WTC11 (cell line): ENCODE data around the gene RAB25. TPM values are rescaled to one million over a fixed set of nuclear protein-coding genes. Genes with fewer than 3 reads are reported as not detected.

ENCODE experiments used
- ATAC-seq: fragments of 200-7000 bp; cut with Tn5 transposase; 2 replicates; pipeline ENCODE4 v1.10.0; 2021; ENCODE audit warnings: mild to moderate bottlenecking, moderate library complexity
- CTCF ChIA-PET: fragments of 300-600 bp; sonication (Branson Sonifier 250); formaldehyde crosslinking; loops from one replicate; lab custom pipeline; 2021; ENCODE audit warnings: antibody characterized with exemption; lab: Charles Lee
- POLR2A ChIA-PET: fragments of 350-600 bp; sonication (Branson Sonifier 250); formaldehyde crosslinking; loops from one replicate; lab custom pipeline; 2021; ENCODE audit warnings: antibody characterized with exemption; lab: Charles Lee
- DNase-seq: peaks from one replicate; pipeline ENCODE4 v3.0.0; 2021; ENCODE audit warnings: low spot score
- H3K27ac Mint-ChIP-seq: 2 replicates; pipeline ENCODE4 v1.8.0; 2021; ENCODE audit warnings: mixed read lengths
- H3K27me3 Mint-ChIP-seq: 2 replicates; pipeline ENCODE4 v1.8.0; 2021; ENCODE audit warnings: low read depth, mild to moderate bottlenecking, moderate library complexity, mixed read lengths
- H3K36me3 Mint-ChIP-seq: 2 replicates; pipeline ENCODE4 v1.8.0; 2021; ENCODE audit warnings: mixed read lengths
- H3K4me1 Mint-ChIP-seq: 2 replicates; pipeline ENCODE4 v1.8.0; 2022; ENCODE audit warnings: mixed read lengths
- H3K4me3 Mint-ChIP-seq: 2 replicates; pipeline ENCODE4 v1.8.0; 2021; ENCODE audit warnings: mild to moderate bottlenecking, moderate library complexity, mixed read lengths
- H3K9me3 Mint-ChIP-seq: 2 replicates; pipeline ENCODE4 v1.8.0; 2021; ENCODE audit warnings: mixed read lengths
- AR ChIP-seq: fragments of 250-450 bp; sonication (Bioruptor Pico); IDR thresholded peaks from 2 replicates; pipeline ENCODE4 v1.9.0; 2021; ENCODE audit warnings: mild to moderate bottlenecking
- ATF2 ChIP-seq: sonication (generic); formaldehyde crosslinking; IDR thresholded peaks from 2 replicates; pipeline ENCODE4 v1.8.1; 2022; ENCODE audit warnings: low read depth, missing genetic modification reagents, borderline replicate concordance
- CDX4 ChIP-seq: fragments of 250-450 bp; sonication (Bioruptor Pico); IDR thresholded peaks from 2 replicates; pipeline ENCODE4 v1.9.0; 2021; ENCODE audit warnings: moderate library complexity, mild to moderate bottlenecking, inconsistent platforms, borderline replicate concordance
- CREM ChIP-seq: sonication (generic); formaldehyde crosslinking; IDR thresholded peaks from 2 replicates; pipeline ENCODE4 v1.8.1; 2022; ENCODE audit warnings: mild to moderate bottlenecking, missing genetic modification reagents, moderate library complexity
- EMX1 ChIP-seq: fragments of 250-450 bp; sonication (Bioruptor Pico); IDR thresholded peaks from 2 replicates; pipeline ENCODE4 v1.8.0; 2021; ENCODE audit warnings: mild to moderate bottlenecking
- ETV6 ChIP-seq: sonication (generic); formaldehyde crosslinking; IDR thresholded peaks from 2 replicates; pipeline ENCODE4 v1.8.1; 2022; ENCODE audit warnings: mild to moderate bottlenecking, missing genetic modification reagents
- FOXJ3 ChIP-seq: sonication (generic); formaldehyde crosslinking; IDR thresholded peaks from 2 replicates; pipeline ENCODE4 v1.9.0; 2021; ENCODE audit warnings: missing genetic modification reagents, mild to moderate bottlenecking, borderline replicate concordance
- HMGA2 ChIP-seq: fragments of 250-450 bp; sonication (Bioruptor Pico); IDR thresholded peaks from 2 replicates; pipeline ENCODE4 v1.4.0; 2021; ENCODE audit warnings: mild to moderate bottlenecking, moderate library complexity
- IRF1 ChIP-seq: sonication (generic); formaldehyde crosslinking; IDR thresholded peaks from 2 replicates; pipeline ENCODE4 v1.8.0; 2023; ENCODE audit warnings: missing genetic modification reagents
- KAT7 ChIP-seq: sonication (generic); formaldehyde crosslinking; IDR thresholded peaks from 2 replicates; pipeline ENCODE4 v1.8.1; 2023; ENCODE audit warnings: missing genetic modification reagents, mild to moderate bottlenecking, borderline replicate concordance
- MYBL2 ChIP-seq: sonication (generic); formaldehyde crosslinking; IDR thresholded peaks from 2 replicates; pipeline ENCODE4 v1.8.1; 2023; ENCODE audit warnings: mild to moderate bottlenecking, moderate library complexity, missing genetic modification reagents
- NFYB ChIP-seq: sonication (generic); formaldehyde crosslinking; conservative IDR thresholded peaks from 2 replicates; pipeline ENCODE4 v1.8.0; 2022; ENCODE audit warnings: low read depth, missing genetic modification reagents
- NR2C2 ChIP-seq: sonication (generic); formaldehyde crosslinking; IDR thresholded peaks from 2 replicates; pipeline ENCODE4 v1.8.0; 2022; ENCODE audit warnings: mild to moderate bottlenecking, missing genetic modification reagents
- NR3C1 ChIP-seq: sonication (generic); formaldehyde crosslinking; conservative IDR thresholded peaks from 2 replicates; pipeline ENCODE4 v1.8.1; 2023; ENCODE audit warnings: low read depth, mild to moderate bottlenecking, missing genetic modification reagents
- PREB ChIP-seq: sonication (generic); formaldehyde crosslinking; IDR thresholded peaks from 2 replicates; pipeline ENCODE4 v1.8.1; 2022; ENCODE audit warnings: mild to moderate bottlenecking, missing genetic modification reagents, moderate library complexity, borderline replicate concordance
- PRRX2 ChIP-seq: fragments of 250-450 bp; sonication (Bioruptor Pico); IDR thresholded peaks from 2 replicates; pipeline ENCODE4 v1.8.0; 2021; ENCODE audit warnings: mild to moderate bottlenecking
- SOX15 ChIP-seq: fragments of 250-450 bp; sonication (Bioruptor Pico); IDR thresholded peaks from 2 replicates; pipeline ENCODE4 v1.9.0; 2021; ENCODE audit warnings: mild to moderate bottlenecking
- TCF7 ChIP-seq: sonication (generic); formaldehyde crosslinking; IDR thresholded peaks from 2 replicates; pipeline ENCODE4 v1.8.0; 2022; ENCODE audit warnings: mild to moderate bottlenecking, low read depth, missing genetic modification reagents, moderate library complexity
- USF2 ChIP-seq: sonication (generic); formaldehyde crosslinking; IDR thresholded peaks from 2 replicates; pipeline ENCODE4 v1.8.1; 2023; ENCODE audit warnings: mild to moderate bottlenecking, missing genetic modification reagents, moderate library complexity
- ZBTB21 ChIP-seq: sonication (generic); formaldehyde crosslinking; IDR thresholded peaks from 2 replicates; pipeline ENCODE4 v1.8.1; 2023; ENCODE audit warnings: mild to moderate bottlenecking, missing genetic modification reagents, borderline replicate concordance
- ZNF416 ChIP-seq: fragments of 250-450 bp; sonication (Bioruptor Pico); IDR thresholded peaks from 2 replicates; pipeline ENCODE4 v1.9.0; 2021; ENCODE audit warnings: mild to moderate bottlenecking, inconsistent platforms
- total RNA-seq: library from RNA; stranded (reverse); gene quantifications from 3 replicates; pipeline ENCODE4 v1.2.3, GENCODE V29; 2021

The RAB25 gene
- total RNA-seq, 1 experiment from 2014 or later, result 61.9 TPM

GRCh38 chr1:156097499-156098178 is 36.7 kb downstream of the RAB25 start:
- Mint-ChIP-seq H3K9me3 (no peaks in the 10 kb centered on the region), H3K4me1 (peaks cover 20% of the 10 kb centered on the region), H3K4me3 (no peak overlapping the region), H3K27me3 (no peaks in the 10 kb centered on the region), H3K27ac (no peak overlapping the region), H3K36me3 (peaks cover 6% of the 10 kb centered on the region)
- DNase-seq (no peak), ATAC-seq (no peak)
- CTCF ChIA-PET, result interaction anchor here (0.9 to 29.6 kb wide), 11 partner anchors 8 to 185 kb away, joined by 3 to 1176 read pairs (median 6); partner anchors contain the start of genes LMNA, RAB25 and SMG5
- POLR2A ChIA-PET, result interaction anchor here (0.7 to 1.2 kb wide), 3 partner anchors 9 to 32 kb away, joined by 3 to 6 read pairs (median 5); no protein-coding TSS in a partner anchor
- TF ChIP-seq HMGA2 (CRISPR knock-in tag), result no peak
- no peak for TF ChIP-seq ZBTB21
- no peak for TF ChIP-seq CDX4 (CRISPR knock-in tag)
- no peak for TF ChIP-seq MYBL2 (CRISPR knock-in tag)
- TF ChIP-seq TCF7 (CRISPR knock-in tag), result no peak
- no peak for TF ChIP-seq PRRX2 (CRISPR knock-in tag)
- TF ChIP-seq CREM (CRISPR knock-in tag), result no peak
- TF ChIP-seq PREB (CRISPR knock-in tag), result no peak
- no peak for TF ChIP-seq ETV6 (CRISPR knock-in tag)
- no peak for TF ChIP-seq USF2 (CRISPR knock-in tag)
- TF ChIP-seq IRF1 (CRISPR knock-in tag), result no peak
- TF ChIP-seq FOXJ3 (CRISPR knock-in tag), result no peak
- no peak for TF ChIP-seq KAT7
- no peak for TF ChIP-seq NR2C2
- no peak for TF ChIP-seq SOX15 (CRISPR knock-in tag)
- TF ChIP-seq ZNF416, result no peak

- H3K9me3 Mint-ChIP-seq, result no peaks in the 10 kb centered on the region
- ChIA-PET POLR2A (interaction anchor here (0.6 to 1.2 kb wide), 3 partner anchors 10 to 43 kb away, joined by 3 to 5 read pairs (median 3); partner anchors contain the start of gene LMNA), CTCF (interaction anchor here (0.8 to 29.6 kb wide), 6 partner anchors 8 to 126 kb away, joined by 3 to 1176 read pairs (median 6); partner anchors contain the start of gene LMNA)
- TF ChIP-seq IRF1 (CRISPR knock-in tag) (no peak), NR3C1 (CRISPR knock-in tag) (no peak), AR (CRISPR knock-in tag) (no peak), ATF2 (CRISPR knock-in tag) (no peak), NFYB (CRISPR knock-in tag) (no peak), EMX1 (CRISPR knock-in tag) (no peak)
- DNase-seq, result no peak
- H3K4me3 Mint-ChIP-seq, result no peak overlapping the region
- H3K27me3 Mint-ChIP-seq, result no peaks in the 10 kb centered on the region
- H3K4me1 Mint-ChIP-seq, result peaks cover 31% of the 10 kb centered on the region
- ATAC-seq, result no peak
- no peak overlapping the region for H3K27ac Mint-ChIP-seq
- H3K36me3 Mint-ChIP-seq, result peaks cover 2% of the 10 kb centered on the region
These were observed 37.8 kb downstream of the RAB25 start for GRCh38 chr1:156098784-156099183.
